Omental fat pad (tissue), 4 donors: ENCODE data around the gene SNAPC2. TPM values are rescaled to one million over a fixed set of nuclear protein-coding genes. Genes with fewer than 3 reads are reported as not detected.
A peak's percentile ranks its signal among the peaks of the same experiment; 100 is the strongest.

Source experiments
- ATAC-seq: fragments of 150-250 bp; one replicate; pipeline ENCODE4 v1.9.1; 2016; ENCODE audit warnings: mild to moderate bottlenecking, moderate library complexity; ENCODE audit not compliant: low FRiP score
- DNase-seq: peaks from one replicate; pipeline ENCODE4 v3.0.0-alpha.2; 2019; ENCODE audit warnings: low spot score
- CTCF ChIP-seq, 3 donors: fragments of 450-650 bp; IDR thresholded peaks; one replicate each; pipeline ENCODE4 v1.5.1; 2016 to 2017; ENCODE audit warnings: antibody characterized with exemption in 3 of 3, mild to moderate bottlenecking in 3 of 3, moderate library complexity in 2 of 3
- total RNA-seq, 4 donors: library from RNA; depleted of rRNA; stranded (reverse); fragments of >200 nt; gene quantifications; one replicate each; pipeline ENCODE4 v1.1.0, GENCODE V29; 2016

The SNAPC2 gene
- total RNA-seq, 4 donors from 2014 or later, result 4.7 to 13.1 (median 12.3) TPM

DNA sequence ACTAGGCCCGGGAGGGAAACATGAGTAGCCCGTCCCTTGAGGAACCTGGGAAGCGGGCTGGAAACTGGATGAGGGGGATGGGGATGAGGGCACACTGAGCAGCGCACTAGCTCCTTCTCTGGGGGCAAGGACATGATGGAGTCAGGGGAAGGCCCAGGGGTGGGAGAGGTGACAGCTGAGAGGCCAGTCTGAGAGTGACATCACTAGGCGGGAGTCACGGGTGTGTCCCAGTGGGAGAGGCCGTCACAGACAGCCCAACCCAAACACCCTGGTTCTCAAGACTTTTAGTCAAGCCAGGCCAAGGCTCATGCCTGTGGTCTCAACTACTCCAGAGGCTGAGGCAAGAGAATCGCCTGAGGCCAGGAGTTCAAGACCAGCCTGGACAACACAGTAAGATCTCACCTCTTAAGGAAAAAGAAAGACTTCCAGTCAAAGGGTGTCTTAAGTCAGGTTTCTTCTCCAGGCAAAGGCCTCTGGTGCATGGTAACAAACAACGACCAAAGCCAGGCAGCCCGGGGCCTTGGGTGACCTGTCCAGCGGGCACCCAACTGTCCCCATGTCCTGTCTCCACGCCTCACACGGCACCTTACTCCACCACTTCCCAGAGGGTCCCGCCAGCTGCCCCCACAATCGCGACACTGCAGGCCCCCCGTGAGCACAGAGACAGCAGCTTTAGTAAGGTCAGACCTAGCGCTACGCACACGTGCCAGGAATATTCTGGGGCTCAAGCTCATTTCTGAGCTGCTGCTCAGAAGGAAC, 48.8 kb downstream of the SNAPC2 start:
- TF ChIP-seq CTCF (IDR thresholded peaks at IDR 0.05), result no peak
- DNase-seq (no peak), ATAC-seq (no peak)

- no peak for TF ChIP-seq CTCF (IDR thresholded peaks at IDR 0.05)
- ATAC-seq (no peak), DNase-seq (no peak)
Measured at GRCh38 chr19:7969555-7969939, 49.4 kb downstream of the SNAPC2 start.

- DNase-seq, result no peak
- peak in 1 of 3 donors; percentile 42 for TF ChIP-seq CTCF (IDR thresholded peaks at IDR 0.05)
- no peak for ATAC-seq
Measured at GRCh38 chr19:7970716-7971448, 50.7 kb downstream of the SNAPC2 start.

DNA sequence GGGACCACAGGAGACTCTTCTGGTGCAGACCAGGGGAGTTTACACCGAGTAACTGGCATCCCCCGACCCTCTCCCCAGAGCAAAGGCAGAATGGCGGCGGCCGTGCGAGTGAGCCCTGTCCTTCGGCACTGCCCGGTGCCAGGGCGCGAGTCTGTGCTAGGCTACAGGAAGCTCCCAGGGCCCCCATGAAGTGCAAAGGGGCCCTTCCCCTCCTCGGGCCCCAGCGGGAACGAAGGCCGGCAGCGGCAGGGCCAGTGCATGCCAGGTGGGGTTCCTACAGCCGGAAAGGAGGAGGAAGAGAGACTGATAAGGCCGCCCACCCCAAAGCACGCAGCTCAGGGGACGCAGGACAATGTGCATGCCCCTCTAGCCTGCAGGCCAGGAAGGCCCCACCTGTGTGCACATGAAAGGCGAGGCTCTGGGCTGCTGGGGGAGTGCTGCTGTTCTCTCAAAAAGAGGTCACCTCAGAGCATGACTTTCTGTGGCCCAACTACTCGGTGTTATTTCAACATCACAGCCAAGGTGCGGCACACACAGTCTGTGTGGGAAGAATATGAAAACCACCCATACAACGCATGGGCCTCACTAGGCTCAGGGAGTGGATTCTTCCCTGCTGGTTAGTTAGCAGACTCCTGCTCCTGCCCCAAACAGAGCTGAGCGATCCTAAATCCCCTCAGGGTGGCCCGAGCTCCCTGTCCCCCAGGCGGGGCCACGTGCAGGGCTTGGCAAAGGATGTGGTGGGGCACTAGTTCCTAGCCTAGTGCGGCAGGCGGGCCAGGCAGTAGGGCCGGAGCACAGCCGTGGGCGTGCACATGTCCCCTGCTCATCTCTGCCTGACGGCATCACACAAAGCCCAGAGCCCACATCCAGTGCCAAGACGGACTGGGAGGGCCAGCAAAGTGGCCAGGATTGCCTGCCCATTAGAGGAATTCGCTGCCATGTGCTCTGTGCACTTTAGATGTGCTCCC, 51.7 kb downstream of the SNAPC2 start:
- no peak for TF ChIP-seq CTCF (IDR thresholded peaks at IDR 0.05)
- DNase-seq, result no peak
- no peak for ATAC-seq

Other genes starting within 250 kb of the SNAPC2 start
- gene MCEMP1, start 243.2 kb upstream of the SNAPC2 start, total RNA-seq, result 1 to 10 TPM; 2.2 to 6.5 (median 3.4) TPM
- 10 to 100 TPM; 54.1 to 83.6 (median 76.7) TPM for gene TRAPPC5, start 239.5 kb upstream of the SNAPC2 start, total RNA-seq
- 1 to 10 TPM in 2 of 4 donors, under 1 TPM in 2; 0.65 to 1.8 (median 1.0) TPM for gene FCER2, start 218.2 kb upstream of the SNAPC2 start, total RNA-seq
- 1 to 10 TPM; 2.3 to 9.3 (median 6.0) TPM for gene CLEC4G, start 188.2 kb upstream of the SNAPC2 start, total RNA-seq
- 10 to 100 TPM; 12.7 to 21.8 (median 17.2) TPM for gene CD209, start 172.8 kb upstream of the SNAPC2 start, total RNA-seq
- under 1 TPM in 2 of 4 donors, not detected in 2; 0.56 to 0.93 TPM for gene CLEC4M, start 157.1 kb upstream of the SNAPC2 start, total RNA-seq
- gene EVI5L, start 90.1 kb upstream of the SNAPC2 start, total RNA-seq, result 10 to 100 TPM in 1 of 4 donors, 1 to 10 TPM in 3; 6.9 to 10.8 (median 7.9) TPM
- gene PRR36, start 45.9 kb upstream of the SNAPC2 start, total RNA-seq, result not detected
- gene LRRC8E, start 31.8 kb upstream of the SNAPC2 start, total RNA-seq, result 1 to 10 TPM in 3 of 4 donors, under 1 TPM in 1; 0.79 to 6.5 (median 3.0) TPM
- 10 to 100 TPM; 12.9 to 13.7 (median 13.6) TPM for gene MAP2K7, start 16.5 kb upstream of the SNAPC2 start, total RNA-seq
- not detected for gene TGFBR3L, start 5.5 kb upstream of the SNAPC2 start, total RNA-seq
- gene CTXN1, start 5.8 kb downstream of the SNAPC2 start, total RNA-seq, result 1 to 10 TPM in 3 of 4 donors, not detected in 1; 1.6 to 3.7 (median 2.0) TPM
- 10 to 100 TPM; 44.3 to 53.3 (median 47.6) TPM for gene TIMM44, start 23.3 kb downstream of the SNAPC2 start, total RNA-seq
- gene ELAVL1, start 85.3 kb downstream of the SNAPC2 start, total RNA-seq, result 10 to 100 TPM; 23.7 to 41.1 (median 30.3) TPM
- not detected for gene CCL25, start 132.4 kb downstream of the SNAPC2 start, total RNA-seq
- gene FBN3, start 229.3 kb downstream of the SNAPC2 start, total RNA-seq, result not detected